Glutamatergic neuron (in vitro differentiated cells): ENCODE measurements around the gene EVC2. TPM values are rescaled to one million over a fixed set of nuclear protein-coding genes. Genes with fewer than 3 reads are reported as not detected.
A peak's percentile ranks its signal among the peaks of the same experiment; 100 is the strongest.

ENCODE experiments used
- DNase-seq: peaks from one replicate; pipeline ENCODE4 v3.0.0; 2022
- H3K27ac Mint-ChIP-seq: one replicate; pipeline ENCODE4 v1.8.0; 2020; ENCODE audit warnings: mild to moderate bottlenecking, mixed read lengths, inconsistent platforms; ENCODE audit not compliant: unreplicated experiment
- H3K27me3 Mint-ChIP-seq: one replicate; pipeline ENCODE4 v1.8.0; 2020; ENCODE audit warnings: mild to moderate bottlenecking, moderate library complexity, mixed read lengths, inconsistent platforms; ENCODE audit not compliant: unreplicated experiment
- H3K36me3 Mint-ChIP-seq: one replicate; pipeline ENCODE4 v1.8.0; 2020; ENCODE audit warnings: mild to moderate bottlenecking, mixed read lengths, inconsistent platforms; ENCODE audit not compliant: unreplicated experiment
- H3K4me1 Mint-ChIP-seq: one replicate; pipeline ENCODE4 v1.8.0; 2020; ENCODE audit warnings: mild to moderate bottlenecking, low read depth, mixed read lengths, inconsistent platforms; ENCODE audit not compliant: unreplicated experiment
- H3K4me3 Mint-ChIP-seq: one replicate; pipeline ENCODE4 v1.8.0; 2020; ENCODE audit warnings: mild to moderate bottlenecking, mixed read lengths, inconsistent platforms; ENCODE audit not compliant: unreplicated experiment
- H3K9me3 Mint-ChIP-seq: one replicate; pipeline ENCODE4 v1.8.0; 2020; ENCODE audit warnings: mild to moderate bottlenecking, moderate library complexity, mixed read lengths, inconsistent platforms; ENCODE audit not compliant: unreplicated experiment
- total RNA-seq: library from RNA; stranded (reverse); fragmentation: NEBNext Ultra II Directional; extraction: Animal tissue kit (Norgen Biotek cat#: 25700); gene quantifications from one replicate; pipeline ENCODE4 v1.2.1, GENCODE V29; 2021; ENCODE audit not compliant: unreplicated experiment
- TF ChIP-seq, protein P1 (sequence below): fragments of 200-600 bp; sonication (generic); IDR thresholded peaks from one replicate; pipeline ENCODE4 v1.5.0; 2021; ENCODE audit not compliant: partially characterized antibody, unreplicated experiment

EVC2 gene
- total RNA-seq, 1 donor from 2014 or later = 2.3 TPM

DNA sequence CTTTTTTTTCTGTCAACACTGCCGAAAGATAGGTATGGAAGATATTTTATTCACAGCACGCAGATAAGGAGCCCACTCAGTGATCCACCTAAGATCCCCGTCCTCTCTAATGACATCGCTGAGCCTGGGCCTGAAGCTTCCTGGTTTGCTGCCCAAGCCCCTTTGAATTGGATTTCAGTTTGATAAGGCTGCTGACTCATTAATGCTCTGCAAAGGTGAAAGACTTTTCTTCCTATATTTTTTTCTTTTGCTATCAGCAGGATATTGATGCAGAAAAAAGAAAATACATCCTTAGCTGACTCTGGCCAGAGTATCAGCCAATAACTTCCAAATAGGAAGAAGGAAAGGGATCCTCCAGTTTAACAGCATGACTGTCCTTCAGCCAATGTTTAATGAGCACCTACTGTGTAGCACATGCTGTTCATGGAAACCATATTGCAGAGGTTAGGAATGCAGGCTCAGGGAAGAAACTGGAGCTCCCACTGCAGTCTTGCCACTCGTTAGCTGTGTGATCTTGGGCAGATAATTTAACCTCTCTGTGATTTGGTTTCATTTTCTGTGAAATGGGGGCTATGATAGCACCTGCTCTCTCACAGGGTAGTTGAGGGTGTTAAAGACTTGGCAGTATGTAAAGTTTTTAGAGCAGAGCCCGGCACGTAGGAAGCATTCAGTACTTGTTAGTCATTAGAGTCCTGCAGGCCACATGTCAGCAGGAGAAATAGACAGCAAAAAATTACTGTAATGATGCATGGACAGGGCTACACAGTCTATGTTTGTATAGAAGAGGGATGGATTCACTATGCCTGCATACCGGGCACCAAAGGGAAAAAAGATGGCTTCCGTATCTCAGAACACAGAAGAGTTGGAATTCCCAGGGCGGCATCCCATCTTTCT is 41.9 kb upstream of the EVC2 start:
- Mint-ChIP-seq H3K36me3 (peaks cover 4% of the 10 kb centered on the region), H3K27me3 (peaks cover 14% of the 10 kb centered on the region), H3K9me3 (peaks cover 10% of the 10 kb centered on the region), H3K27ac (peak overlapping the region; percentile 87), H3K4me3 (peak overlapping the region; percentile 59), H3K4me1 (peaks cover 38% of the 10 kb centered on the region)
- no peak for DNase-seq
- TF ChIP-seq, protein P1, sequence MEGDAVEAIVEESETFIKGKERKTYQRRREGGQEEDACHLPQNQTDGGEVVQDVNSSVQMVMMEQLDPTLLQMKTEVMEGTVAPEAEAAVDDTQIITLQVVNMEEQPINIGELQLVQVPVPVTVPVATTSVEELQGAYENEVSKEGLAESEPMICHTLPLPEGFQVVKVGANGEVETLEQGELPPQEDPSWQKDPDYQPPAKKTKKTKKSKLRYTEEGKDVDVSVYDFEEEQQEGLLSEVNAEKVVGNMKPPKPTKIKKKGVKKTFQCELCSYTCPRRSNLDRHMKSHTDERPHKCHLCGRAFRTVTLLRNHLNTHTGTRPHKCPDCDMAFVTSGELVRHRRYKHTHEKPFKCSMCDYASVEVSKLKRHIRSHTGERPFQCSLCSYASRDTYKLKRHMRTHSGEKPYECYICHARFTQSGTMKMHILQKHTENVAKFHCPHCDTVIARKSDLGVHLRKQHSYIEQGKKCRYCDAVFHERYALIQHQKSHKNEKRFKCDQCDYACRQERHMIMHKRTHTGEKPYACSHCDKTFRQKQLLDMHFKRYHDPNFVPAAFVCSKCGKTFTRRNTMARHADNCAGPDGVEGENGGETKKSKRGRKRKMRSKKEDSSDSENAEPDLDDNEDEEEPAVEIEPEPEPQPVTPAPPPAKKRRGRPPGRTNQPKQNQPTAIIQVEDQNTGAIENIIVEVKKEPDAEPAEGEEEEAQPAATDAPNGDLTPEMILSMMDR = no peak

DNA sequence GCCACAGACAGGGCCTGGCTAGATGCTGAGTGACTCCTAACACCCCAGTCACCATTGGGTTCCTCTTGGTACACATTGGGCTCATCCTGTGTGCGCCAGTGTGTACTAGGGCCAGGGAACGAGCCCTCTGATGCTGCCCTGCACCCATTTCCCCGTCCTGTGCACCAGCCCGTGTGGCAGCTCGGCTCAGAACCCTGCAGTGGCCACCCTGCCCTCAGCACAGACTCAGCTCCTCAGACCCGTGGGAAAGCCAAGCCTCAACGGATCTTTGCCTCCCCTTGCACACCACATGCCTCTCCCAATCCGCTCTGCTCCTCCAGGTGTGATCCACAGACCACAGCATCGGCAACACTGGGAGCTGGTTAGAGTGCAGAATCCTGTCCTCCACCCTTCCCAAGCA is 41.2 kb upstream of the EVC2 start:
- peaks cover 38% of the 10 kb centered on the region for H3K4me1 Mint-ChIP-seq
- H3K27ac Mint-ChIP-seq = no peak overlapping the region
- H3K4me3 Mint-ChIP-seq = no peak overlapping the region
- TF ChIP-seq, protein P1 = no peak
- peaks cover 10% of the 10 kb centered on the region for H3K9me3 Mint-ChIP-seq
- DNase-seq = no peak
- H3K36me3 Mint-ChIP-seq = peaks cover 4% of the 10 kb centered on the region
- peaks cover 12% of the 10 kb centered on the region for H3K27me3 Mint-ChIP-seq

DNA sequence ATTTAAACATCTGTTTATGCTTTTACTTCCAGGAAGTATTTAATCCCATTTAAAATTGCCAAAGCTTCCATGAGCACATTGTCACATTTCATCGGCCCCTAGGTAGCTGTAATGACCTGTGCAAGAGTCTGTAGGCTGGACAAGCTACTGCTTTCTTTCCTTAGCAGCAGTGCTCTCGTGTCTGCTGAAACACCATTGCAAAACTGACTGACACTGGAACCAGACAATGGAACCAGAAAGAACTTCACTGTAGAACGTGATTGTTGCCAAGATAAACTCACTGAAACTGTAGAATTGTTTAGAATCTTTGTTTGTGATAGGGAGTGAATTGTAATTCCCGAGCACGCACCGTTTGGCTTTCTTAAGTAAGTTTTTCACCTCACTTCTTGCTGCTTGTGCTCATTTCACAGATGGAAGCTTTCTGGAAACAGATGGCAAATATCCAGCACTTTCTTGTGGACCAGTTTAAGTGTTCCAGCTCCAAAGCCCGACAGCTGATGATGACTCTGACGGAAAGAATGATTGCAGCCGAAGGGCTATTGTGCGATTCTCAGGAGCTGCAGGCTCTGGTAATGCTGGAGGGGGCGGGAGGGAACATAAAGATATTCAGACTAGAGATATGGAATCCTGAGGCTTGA is 39.5 kb upstream of the EVC2 start:
- Mint-ChIP-seq H3K27me3 (peaks cover 10% of the 10 kb centered on the region), H3K4me1 (peaks cover 36% of the 10 kb centered on the region), H3K4me3 (no peak overlapping the region), H3K36me3 (peaks cover 4% of the 10 kb centered on the region), H3K9me3 (peaks cover 8% of the 10 kb centered on the region), H3K27ac (peak overlapping the region; percentile 46)
- TF ChIP-seq, protein P1 = no peak
- no peak for DNase-seq

DNA sequence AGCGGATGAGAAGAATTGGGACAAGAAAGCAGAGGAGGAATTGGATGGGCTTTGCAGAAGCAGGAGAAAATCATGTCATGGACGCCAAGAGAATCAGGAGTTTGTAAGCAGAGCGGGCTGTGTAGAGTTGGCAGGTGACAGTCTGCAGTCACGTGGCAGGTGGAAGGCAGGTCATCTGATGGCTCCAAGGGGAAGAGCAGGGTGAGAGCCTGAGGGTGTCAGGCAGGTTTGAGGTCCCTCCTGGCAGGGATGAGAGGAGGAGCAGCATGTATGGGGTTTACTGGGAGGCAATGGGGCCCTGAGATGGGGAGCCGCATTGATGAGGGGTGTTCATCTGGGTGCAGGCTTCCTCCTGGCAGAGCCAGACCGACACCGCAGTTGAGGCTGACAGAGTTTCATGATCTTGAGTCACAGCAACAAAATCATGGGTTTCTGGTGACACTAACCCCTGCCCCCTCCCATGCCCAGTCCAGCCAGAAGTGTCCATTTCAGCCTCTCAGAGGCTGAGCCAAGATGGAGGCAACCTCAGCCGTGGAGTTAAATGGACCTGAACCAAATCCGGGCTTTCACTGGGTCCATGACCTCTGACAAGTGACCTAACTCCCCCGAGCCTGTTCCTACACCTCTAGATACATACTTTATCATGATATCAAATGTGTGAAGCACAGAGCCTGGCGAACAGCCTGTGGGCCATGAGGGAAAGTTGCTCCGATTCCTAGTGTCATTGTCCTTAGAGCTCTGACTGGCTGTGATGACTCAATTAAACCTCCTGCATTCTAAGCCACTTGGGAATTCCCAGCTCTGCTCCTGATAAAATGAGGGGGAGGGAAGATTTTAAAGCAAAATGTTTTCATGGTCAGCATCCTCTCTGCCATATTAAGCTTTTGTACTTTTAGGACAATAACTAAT is 38.7 kb upstream of the EVC2 start:
- Mint-ChIP-seq H3K27ac (peak overlapping the region; percentile 46), H3K36me3 (peaks cover 4% of the 10 kb centered on the region), H3K9me3 (peaks cover 8% of the 10 kb centered on the region), H3K4me3 (no peak overlapping the region), H3K4me1 (peaks cover 29% of the 10 kb centered on the region), H3K27me3 (peaks cover 8% of the 10 kb centered on the region)
- TF ChIP-seq, protein P1 = no peak
- no peak for DNase-seq
